Measurements from ENCODE around the gene DNAJC6.

DNAJC6 gene

DNA sequence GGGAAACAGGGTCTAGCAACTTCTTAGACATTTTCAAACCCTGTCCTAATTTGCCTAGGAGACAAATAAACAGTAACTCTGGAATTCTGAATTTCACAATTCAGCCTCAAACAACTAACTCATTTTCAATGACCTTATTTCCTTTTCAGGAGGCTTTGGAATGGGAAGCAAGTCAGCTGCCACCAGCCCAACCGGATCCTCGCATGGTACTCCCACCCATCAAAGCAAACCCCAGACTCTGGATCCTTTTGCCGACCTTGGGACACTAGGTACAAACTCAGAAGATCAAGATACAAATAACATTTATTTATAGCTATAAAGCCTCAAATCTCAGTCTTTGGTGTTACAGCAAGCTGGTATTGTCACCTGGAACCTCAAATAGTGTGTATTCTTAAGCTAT lies 92.3 kb downstream of the DNAJC6 start:
- Histone ChIP-seq H3K9ac (ENCODE audit: low read length) (no peak overlapping the region), H4K20me1 (ENCODE audit: low read depth, low read length) (no peaks in the 10 kb centered on the region), H3K79me2 (ENCODE audit: insufficient read depth, low read length) (no peaks in the 10 kb centered on the region), H3K9me3 (ENCODE audit: insufficient read depth, low read length) (no peaks in the 10 kb centered on the region), H3K4me2 (ENCODE audit: low read depth, low read length, poor library complexity, severe bottlenecking) (no peak overlapping the region), H3F3A (ENCODE audit: insufficient read depth) (no peaks in the 10 kb centered on the region), H3K27ac (ENCODE audit: low read depth, low read length) (no peak overlapping the region), H3K27me3 (ENCODE audit: low read length) (no peaks in the 10 kb centered on the region), H3K36me3 (ENCODE audit: low read length) (no peaks in the 10 kb centered on the region), H3K4me3 (ENCODE audit: insufficient read depth, low read length, poor library complexity, severe bottlenecking) (no peak overlapping the region), H2AFZ (ENCODE audit: low read depth, low read length, severe bottlenecking) (no peak overlapping the region), H3K9me2 (replicated peaks; ENCODE audit: insufficient read depth, low read length) (no peaks in the 10 kb centered on the region)
- TF ChIP-seq, protein P1, sequence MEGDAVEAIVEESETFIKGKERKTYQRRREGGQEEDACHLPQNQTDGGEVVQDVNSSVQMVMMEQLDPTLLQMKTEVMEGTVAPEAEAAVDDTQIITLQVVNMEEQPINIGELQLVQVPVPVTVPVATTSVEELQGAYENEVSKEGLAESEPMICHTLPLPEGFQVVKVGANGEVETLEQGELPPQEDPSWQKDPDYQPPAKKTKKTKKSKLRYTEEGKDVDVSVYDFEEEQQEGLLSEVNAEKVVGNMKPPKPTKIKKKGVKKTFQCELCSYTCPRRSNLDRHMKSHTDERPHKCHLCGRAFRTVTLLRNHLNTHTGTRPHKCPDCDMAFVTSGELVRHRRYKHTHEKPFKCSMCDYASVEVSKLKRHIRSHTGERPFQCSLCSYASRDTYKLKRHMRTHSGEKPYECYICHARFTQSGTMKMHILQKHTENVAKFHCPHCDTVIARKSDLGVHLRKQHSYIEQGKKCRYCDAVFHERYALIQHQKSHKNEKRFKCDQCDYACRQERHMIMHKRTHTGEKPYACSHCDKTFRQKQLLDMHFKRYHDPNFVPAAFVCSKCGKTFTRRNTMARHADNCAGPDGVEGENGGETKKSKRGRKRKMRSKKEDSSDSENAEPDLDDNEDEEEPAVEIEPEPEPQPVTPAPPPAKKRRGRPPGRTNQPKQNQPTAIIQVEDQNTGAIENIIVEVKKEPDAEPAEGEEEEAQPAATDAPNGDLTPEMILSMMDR (IDR thresholded peaks at IDR 0.05; ENCODE audit: insufficient read depth, low read length, poor library complexity, severe bottlenecking), result no peak
- TF ChIP-seq EZH2phosphoT487 (conservative IDR thresholded peaks at IDR 0.05; ENCODE audit: low read length), result no peak

DNA sequence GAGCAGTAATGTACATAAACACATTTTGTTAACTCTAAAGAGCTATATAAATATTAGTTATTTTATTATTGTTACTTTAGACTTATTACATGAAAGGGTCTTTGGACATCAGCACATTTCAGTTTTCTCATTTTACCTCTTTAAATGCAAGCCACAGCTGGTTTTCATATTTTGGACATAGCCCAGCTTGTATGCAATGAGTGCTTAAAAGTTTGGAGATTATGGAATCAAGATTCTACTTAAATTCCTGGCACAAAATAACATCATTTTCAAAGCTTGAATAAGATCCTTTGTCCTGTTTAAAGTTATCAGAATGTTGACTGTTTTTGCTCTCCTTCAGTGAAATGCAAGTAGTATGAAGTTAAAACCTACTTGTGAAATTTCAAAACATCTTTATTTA lies 95.6 kb downstream of the DNAJC6 start:
- Histone ChIP-seq H3K9me3 (ENCODE audit: insufficient read depth, low read length) (no peaks in the 10 kb centered on the region), H3K9ac (ENCODE audit: low read length) (no peak overlapping the region), H3K36me3 (ENCODE audit: low read length) (no peaks in the 10 kb centered on the region), H2AFZ (ENCODE audit: low read depth, low read length, severe bottlenecking) (no peak overlapping the region), H3K9me2 (replicated peaks; ENCODE audit: insufficient read depth, low read length) (no peaks in the 10 kb centered on the region), H3K79me2 (ENCODE audit: insufficient read depth, low read length) (no peaks in the 10 kb centered on the region), H3K4me3 (ENCODE audit: insufficient read depth, low read length, poor library complexity, severe bottlenecking) (no peak overlapping the region), H3K27ac (ENCODE audit: low read depth, low read length) (no peak overlapping the region), H3K27me3 (ENCODE audit: low read length) (no peaks in the 10 kb centered on the region), H3K4me2 (ENCODE audit: low read depth, low read length, poor library complexity, severe bottlenecking) (no peak overlapping the region), H4K20me1 (ENCODE audit: low read depth, low read length) (no peaks in the 10 kb centered on the region), H3F3A (ENCODE audit: insufficient read depth) (no peaks in the 10 kb centered on the region)
- no peak for TF ChIP-seq EZH2phosphoT487 (conservative IDR thresholded peaks at IDR 0.05; ENCODE audit: low read length)
- TF ChIP-seq, protein P1 (IDR thresholded peaks at IDR 0.05; ENCODE audit: insufficient read depth, low read length, poor library complexity, severe bottlenecking), result no peak

DNA sequence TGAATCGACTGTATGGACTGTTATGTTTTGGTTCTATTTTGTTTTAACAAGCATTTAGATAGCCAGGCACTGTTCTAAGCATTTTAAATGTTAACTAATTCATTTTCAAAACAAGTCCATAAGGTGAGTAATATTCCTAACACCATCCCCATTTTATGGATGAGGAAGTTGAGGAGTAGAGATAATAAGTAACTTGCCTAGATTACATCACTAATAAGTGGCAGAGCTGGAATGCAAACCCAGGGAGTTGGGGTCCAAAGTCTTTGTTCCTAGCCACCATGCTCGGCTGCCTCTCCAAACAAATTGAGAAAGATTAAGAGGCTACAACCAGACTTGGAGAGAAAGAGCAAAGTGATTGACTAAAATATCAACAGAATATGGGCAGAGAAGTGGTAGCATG lies 98.5 kb downstream of the DNAJC6 start:
- no peaks in the 10 kb centered on the region for H3K79me2 ChIP-seq (ENCODE audit: insufficient read depth, low read length)
- no peak overlapping the region for H3K27ac ChIP-seq (ENCODE audit: low read depth, low read length)
- no peaks in the 10 kb centered on the region for H4K20me1 ChIP-seq (ENCODE audit: low read depth, low read length)
- H3K9me3 ChIP-seq (ENCODE audit: insufficient read depth, low read length), result no peaks in the 10 kb centered on the region
- TF ChIP-seq EZH2phosphoT487 (conservative IDR thresholded peaks at IDR 0.05; ENCODE audit: low read length), result no peak
- TF ChIP-seq, protein P1 (IDR thresholded peaks at IDR 0.05; ENCODE audit: insufficient read depth, low read length, poor library complexity, severe bottlenecking), result no peak
- H3K27me3 ChIP-seq (ENCODE audit: low read length), result no peaks in the 10 kb centered on the region
- H3K4me2 ChIP-seq (ENCODE audit: low read depth, low read length, poor library complexity, severe bottlenecking), result no peak overlapping the region
- H3K4me3 ChIP-seq (ENCODE audit: insufficient read depth, low read length, poor library complexity, severe bottlenecking), result no peak overlapping the region
- H3K9ac ChIP-seq (ENCODE audit: low read length), result no peak overlapping the region
- H3F3A ChIP-seq (ENCODE audit: insufficient read depth), result no peaks in the 10 kb centered on the region
- H3K36me3 ChIP-seq (ENCODE audit: low read length), result no peaks in the 10 kb centered on the region
- no peak overlapping the region for H2AFZ ChIP-seq (ENCODE audit: low read depth, low read length, severe bottlenecking)
- no peaks in the 10 kb centered on the region for H3K9me2 ChIP-seq (replicated peaks; ENCODE audit: insufficient read depth, low read length)
